HepG2 (cell line): Measurements from ENCODE around the gene WASF1. TPM values are rescaled to one million over a fixed set of nuclear protein-coding genes. Genes with fewer than 3 reads are reported as not detected.
A peak's percentile ranks its signal among the peaks of the same experiment; 100 is the strongest.

Experiments
- AGO2 ChIP-seq: fragments of 200-400 bp; formaldehyde crosslinking; optimal IDR thresholded peaks from 2 replicates; pipeline ENCODE3; 2017; ENCODE audit warnings: mild to moderate bottlenecking, low read depth, low read length, moderate library complexity
- FIP1L1 ChIP-seq: fragments of 200-400 bp; formaldehyde crosslinking; IDR thresholded peaks from 2 replicates; pipeline ENCODE4 v1.6.1; 2018; ENCODE audit warnings: low read depth, mild to moderate bottlenecking, low read length, moderate library complexity, borderline replicate concordance; ENCODE audit not compliant: insufficient read depth
- KAT2B ChIP-seq: fragments of 150-350 bp; IDR thresholded peaks from 2 replicates; pipeline ENCODE4 v1.6.1; 2014; ENCODE audit warnings: low read depth, low read length, borderline replicate concordance
- KDM1A ChIP-seq: IDR thresholded peaks from 2 replicates; pipeline ENCODE4 v1.6.1; 2016; ENCODE audit warnings: missing compliant biosample characterization
- REPIN1 ChIP-seq: sonication (generic); formaldehyde crosslinking; IDR thresholded peaks from 2 replicates; pipeline ENCODE4 v1.8.0; 2022; ENCODE audit warnings: missing genetic modification reagents, low read depth, mild to moderate bottlenecking, borderline replicate concordance
- SMC3 ChIP-seq: IDR thresholded peaks from 2 replicates; pipeline ENCODE4 v1.6.1; 2011; ENCODE audit warnings: low read length, improper control_type of control experiment
- ZMAT3 ChIP-seq: sonication (generic); formaldehyde crosslinking; conservative IDR thresholded peaks from 2 replicates; pipeline ENCODE4 v1.7.0; 2021; ENCODE audit warnings: missing genetic modification reagents
- ZNF124 ChIP-seq: sonication (generic); formaldehyde crosslinking; IDR thresholded peaks from 2 replicates; pipeline ENCODE4 v1.4.0; 2020; ENCODE audit warnings: missing genetic modification reagents
- ZNF703 ChIP-seq: sonication (generic); formaldehyde crosslinking; IDR thresholded peaks from 2 replicates; pipeline ENCODE4 v1.5.1; 2020; ENCODE audit warnings: missing genetic modification reagents, mild to moderate bottlenecking, moderate library complexity, borderline replicate concordance
- polyA plus RNA-seq, 8 experiments: library from polyadenylated mRNA; depleted of rRNA in 3 of 8; stranded (reverse) in 7 of 8; unstranded in 1 of 8; fragments of >200 nt; fragmentation: Illumina TruSeq in 4 of 8; extraction: Trizol in 4 of 8; gene quantifications; 2 replicates each; pipeline versions ENCODE4 v1.2.1 to v1.2.3, GENCODE V29; 2011 to 2016; ENCODE audit warnings: low read depth in 4 of 8, missing spikeins in 1 of 8, mixed read lengths in 1 of 8; ENCODE audit not compliant: insufficient read depth in 1 of 8
- total RNA-seq, 5 experiments: library from RNA; depleted of rRNA; stranded (reverse); fragments of >200 nt; fragmentation: Illumina TruSeq; extraction: Trizol; gene quantifications; 2 replicates each; pipeline ENCODE4 v1.2.3, GENCODE V29; 2016; ENCODE audit warnings: low read depth in 1 of 5
- TF ChIP-seq, protein P1 (sequence below): sonication (generic); formaldehyde crosslinking; IDR thresholded peaks from 2 replicates; pipeline ENCODE4 v1.9.0; 2021; ENCODE audit warnings: missing genetic modification reagents, borderline replicate concordance
- TF ChIP-seq, protein P2 (sequence below): sonication (generic); formaldehyde crosslinking; IDR thresholded peaks from 2 replicates; pipeline ENCODE4 v1.8.0; 2022; ENCODE audit warnings: mild to moderate bottlenecking, missing genetic modification reagents; ENCODE audit not compliant: insufficient replicate concordance
- TF ChIP-seq, protein P3 (sequence below): sonication (generic); formaldehyde crosslinking; IDR thresholded peaks from 2 replicates; pipeline ENCODE4 v1.8.1; 2023; ENCODE audit warnings: missing genetic modification reagents, inconsistent platforms, borderline replicate concordance
- TF ChIP-seq, protein P4 (sequence below), 2 experiments: fragments of 450-650 bp in 1 of 2; sonication (generic) in 1 of 2; formaldehyde crosslinking in 1 of 2; IDR thresholded peaks; 2 replicates each; pipeline versions ENCODE4 v1.6.1 to v1.8.0; 2016 to 2022; ENCODE audit warnings: antibody characterized with exemption in 1 of 2, mild to moderate bottlenecking in 1 of 2, missing genetic modification reagents in 1 of 2

The WASF1 gene
- total and polyA plus RNA-seq, 2 of the 13 experiments (the other 11 are each of a cell fraction or from before 2014, with no cell fraction given): 8.5 to 17.3 TPM

DNA sequence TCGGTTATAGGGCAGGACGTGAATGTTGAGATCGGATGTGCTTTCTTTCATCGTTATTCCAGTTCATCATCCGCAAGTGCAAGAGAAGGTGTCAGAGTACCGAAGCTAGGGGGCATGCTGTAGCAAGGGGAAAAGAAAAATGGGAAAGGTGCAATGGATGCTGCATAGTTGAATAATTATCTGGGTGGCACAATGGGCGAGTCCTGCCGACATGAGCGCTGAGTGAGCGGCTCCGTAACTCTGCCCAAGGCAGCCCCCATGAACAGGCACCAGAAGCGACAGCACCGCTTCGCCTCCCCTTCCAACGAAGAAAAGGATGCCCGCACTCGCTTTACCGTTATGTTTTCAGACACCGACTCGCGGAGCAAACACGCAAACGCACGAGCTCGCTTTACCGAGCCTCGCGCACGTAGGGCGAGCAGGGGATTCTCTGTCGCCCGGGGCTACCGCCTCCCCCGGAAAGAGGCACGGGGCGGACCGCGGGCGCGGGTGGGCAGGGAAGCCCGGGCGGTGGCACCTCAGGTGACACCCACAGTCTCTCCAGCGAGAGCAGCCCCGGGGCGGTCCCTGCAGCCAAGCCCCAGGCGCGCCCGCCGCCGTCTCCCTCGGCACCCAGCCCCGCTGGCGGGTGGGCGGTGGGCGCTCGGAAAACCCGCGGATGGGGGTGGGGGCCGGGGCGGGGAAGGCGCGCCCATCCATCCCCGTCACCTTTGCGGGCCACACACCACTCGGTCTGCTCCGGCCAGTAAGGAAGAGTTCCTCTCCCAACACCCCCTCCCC lies 654 bp downstream of the WASF1 start (continued):
- TF ChIP-seq REPIN1 (CRISPR knock-in tag) (peak; percentile 46; the same call in 1 of the 2 replicates), ZMAT3 (CRISPR knock-in tag) (peak; percentile 40), SMC3 (peak; percentile 68), AGO2 (peak; percentile 37), ZNF124 (CRISPR knock-in tag) (no peak), ZNF703 (CRISPR knock-in tag) (no peak), FIP1L1 (no peak), KDM1A (no peak), KAT2B (no peak)
- TF ChIP-seq, protein P1, sequence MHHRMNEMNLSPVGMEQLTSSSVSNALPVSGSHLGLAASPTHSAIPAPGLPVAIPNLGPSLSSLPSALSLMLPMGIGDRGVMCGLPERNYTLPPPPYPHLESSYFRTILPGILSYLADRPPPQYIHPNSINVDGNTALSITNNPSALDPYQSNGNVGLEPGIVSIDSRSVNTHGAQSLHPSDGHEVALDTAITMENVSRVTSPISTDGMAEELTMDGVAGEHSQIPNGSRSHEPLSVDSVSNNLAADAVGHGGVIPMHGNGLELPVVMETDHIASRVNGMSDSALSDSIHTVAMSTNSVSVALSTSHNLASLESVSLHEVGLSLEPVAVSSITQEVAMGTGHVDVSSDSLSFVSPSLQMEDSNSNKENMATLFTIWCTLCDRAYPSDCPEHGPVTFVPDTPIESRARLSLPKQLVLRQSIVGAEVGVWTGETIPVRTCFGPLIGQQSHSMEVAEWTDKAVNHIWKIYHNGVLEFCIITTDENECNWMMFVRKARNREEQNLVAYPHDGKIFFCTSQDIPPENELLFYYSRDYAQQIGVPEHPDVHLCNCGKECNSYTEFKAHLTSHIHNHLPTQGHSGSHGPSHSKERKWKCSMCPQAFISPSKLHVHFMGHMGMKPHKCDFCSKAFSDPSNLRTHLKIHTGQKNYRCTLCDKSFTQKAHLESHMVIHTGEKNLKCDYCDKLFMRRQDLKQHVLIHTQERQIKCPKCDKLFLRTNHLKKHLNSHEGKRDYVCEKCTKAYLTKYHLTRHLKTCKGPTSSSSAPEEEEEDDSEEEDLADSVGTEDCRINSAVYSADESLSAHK: no peak
- TF ChIP-seq, protein P2, sequence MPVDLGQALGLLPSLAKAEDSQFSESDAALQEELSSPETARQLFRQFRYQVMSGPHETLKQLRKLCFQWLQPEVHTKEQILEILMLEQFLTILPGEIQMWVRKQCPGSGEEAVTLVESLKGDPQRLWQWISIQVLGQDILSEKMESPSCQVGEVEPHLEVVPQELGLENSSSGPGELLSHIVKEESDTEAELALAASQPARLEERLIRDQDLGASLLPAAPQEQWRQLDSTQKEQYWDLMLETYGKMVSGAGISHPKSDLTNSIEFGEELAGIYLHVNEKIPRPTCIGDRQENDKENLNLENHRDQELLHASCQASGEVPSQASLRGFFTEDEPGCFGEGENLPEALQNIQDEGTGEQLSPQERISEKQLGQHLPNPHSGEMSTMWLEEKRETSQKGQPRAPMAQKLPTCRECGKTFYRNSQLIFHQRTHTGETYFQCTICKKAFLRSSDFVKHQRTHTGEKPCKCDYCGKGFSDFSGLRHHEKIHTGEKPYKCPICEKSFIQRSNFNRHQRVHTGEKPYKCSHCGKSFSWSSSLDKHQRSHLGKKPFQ (CRISPR knock-in tag): no peak
- TF ChIP-seq, protein P3, sequence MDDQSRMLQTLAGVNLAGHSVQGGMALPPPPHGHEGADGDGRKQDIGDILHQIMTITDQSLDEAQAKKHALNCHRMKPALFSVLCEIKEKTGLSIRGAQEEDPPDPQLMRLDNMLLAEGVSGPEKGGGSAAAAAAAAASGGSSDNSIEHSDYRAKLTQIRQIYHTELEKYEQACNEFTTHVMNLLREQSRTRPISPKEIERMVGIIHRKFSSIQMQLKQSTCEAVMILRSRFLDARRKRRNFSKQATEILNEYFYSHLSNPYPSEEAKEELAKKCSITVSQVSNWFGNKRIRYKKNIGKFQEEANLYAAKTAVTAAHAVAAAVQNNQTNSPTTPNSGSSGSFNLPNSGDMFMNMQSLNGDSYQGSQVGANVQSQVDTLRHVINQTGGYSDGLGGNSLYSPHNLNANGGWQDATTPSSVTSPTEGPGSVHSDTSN: no peak
- TF ChIP-seq, protein P4, sequence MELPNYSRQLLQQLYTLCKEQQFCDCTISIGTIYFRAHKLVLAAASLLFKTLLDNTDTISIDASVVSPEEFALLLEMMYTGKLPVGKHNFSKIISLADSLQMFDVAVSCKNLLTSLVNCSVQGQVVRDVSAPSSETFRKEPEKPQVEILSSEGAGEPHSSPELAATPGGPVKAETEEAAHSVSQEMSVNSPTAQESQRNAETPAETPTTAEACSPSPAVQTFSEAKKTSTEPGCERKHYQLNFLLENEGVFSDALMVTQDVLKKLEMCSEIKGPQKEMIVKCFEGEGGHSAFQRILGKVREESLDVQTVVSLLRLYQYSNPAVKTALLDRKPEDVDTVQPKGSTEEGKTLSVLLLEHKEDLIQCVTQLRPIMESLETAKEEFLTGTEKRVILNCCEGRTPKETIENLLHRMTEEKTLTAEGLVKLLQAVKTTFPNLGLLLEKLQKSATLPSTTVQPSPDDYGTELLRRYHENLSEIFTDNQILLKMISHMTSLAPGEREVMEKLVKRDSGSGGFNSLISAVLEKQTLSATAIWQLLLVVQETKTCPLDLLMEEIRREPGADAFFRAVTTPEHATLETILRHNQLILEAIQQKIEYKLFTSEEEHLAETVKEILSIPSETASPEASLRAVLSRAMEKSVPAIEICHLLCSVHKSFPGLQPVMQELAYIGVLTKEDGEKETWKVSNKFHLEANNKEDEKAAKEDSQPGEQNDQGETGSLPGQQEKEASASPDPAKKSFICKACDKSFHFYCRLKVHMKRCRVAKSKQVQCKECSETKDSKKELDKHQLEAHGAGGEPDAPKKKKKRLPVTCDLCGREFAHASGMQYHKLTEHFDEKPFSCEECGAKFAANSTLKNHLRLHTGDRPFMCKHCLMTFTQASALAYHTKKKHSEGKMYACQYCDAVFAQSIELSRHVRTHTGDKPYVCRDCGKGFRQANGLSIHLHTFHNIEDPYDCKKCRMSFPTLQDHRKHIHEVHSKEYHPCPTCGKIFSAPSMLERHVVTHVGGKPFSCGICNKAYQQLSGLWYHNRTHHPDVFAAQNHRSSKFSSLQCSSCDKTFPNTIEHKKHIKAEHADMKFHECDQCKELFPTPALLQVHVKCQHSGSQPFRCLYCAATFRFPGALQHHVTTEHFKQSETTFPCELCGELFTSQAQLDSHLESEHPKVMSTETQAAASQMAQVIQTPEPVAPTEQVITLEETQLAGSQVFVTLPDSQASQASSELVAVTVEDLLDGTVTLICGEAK (IDR thresholded peaks at IDR 0.05): no peak
- TF ChIP-seq, protein P4 (CRISPR knock-in tag; IDR thresholded peaks at IDR 0.05): peak; percentile 46; the same call in 1 of the 2 replicates
